Stomach (tissue), 4 donors: ENCODE data around the gene ATP11A.

ENCODE experiments used
- POLR2AphosphoS5 ChIP-seq, 3 donors: sonication (generic); formaldehyde crosslinking; IDR thresholded peaks; one replicate each; pipeline ENCODE4 v1.6.1; 2016; ENCODE audit warnings: antibody characterized with exemption in 3 of 3
- TF ChIP-seq, protein P1 (sequence below), 7 experiments: fragments of 450-650 bp in 4 of 7; fragments of 200-600 bp in 3 of 7; sonication (generic) in 3 of 7; IDR thresholded peaks; one replicate each; pipeline ENCODE4 v1.5.1; 2016 to 2019; ENCODE audit warnings: antibody characterized with exemption in 7 of 7, control low read depth in 2 of 7, mild to moderate bottlenecking in 1 of 7

GRCh38 chr13:112729408-112729807 lies 39.6 kb downstream of the ATP11A start:
- TF ChIP-seq, protein P1, sequence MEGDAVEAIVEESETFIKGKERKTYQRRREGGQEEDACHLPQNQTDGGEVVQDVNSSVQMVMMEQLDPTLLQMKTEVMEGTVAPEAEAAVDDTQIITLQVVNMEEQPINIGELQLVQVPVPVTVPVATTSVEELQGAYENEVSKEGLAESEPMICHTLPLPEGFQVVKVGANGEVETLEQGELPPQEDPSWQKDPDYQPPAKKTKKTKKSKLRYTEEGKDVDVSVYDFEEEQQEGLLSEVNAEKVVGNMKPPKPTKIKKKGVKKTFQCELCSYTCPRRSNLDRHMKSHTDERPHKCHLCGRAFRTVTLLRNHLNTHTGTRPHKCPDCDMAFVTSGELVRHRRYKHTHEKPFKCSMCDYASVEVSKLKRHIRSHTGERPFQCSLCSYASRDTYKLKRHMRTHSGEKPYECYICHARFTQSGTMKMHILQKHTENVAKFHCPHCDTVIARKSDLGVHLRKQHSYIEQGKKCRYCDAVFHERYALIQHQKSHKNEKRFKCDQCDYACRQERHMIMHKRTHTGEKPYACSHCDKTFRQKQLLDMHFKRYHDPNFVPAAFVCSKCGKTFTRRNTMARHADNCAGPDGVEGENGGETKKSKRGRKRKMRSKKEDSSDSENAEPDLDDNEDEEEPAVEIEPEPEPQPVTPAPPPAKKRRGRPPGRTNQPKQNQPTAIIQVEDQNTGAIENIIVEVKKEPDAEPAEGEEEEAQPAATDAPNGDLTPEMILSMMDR (IDR thresholded peaks at IDR 0.05) = no peak
- TF ChIP-seq POLR2AphosphoS5 (IDR thresholded peaks at IDR 0.05) = no peak
